ENCODE data around the gene SCAF8.
"Not testable (repeated sequence)": the region's sequence is repeated elsewhere in the genome, so short reads cannot be mapped to it uniquely, and the experiment has no call there.

The SCAF8 gene

GRCh38 chr6:154786144-154786868 is 53.1 kb downstream of the SCAF8 start:
- DNase-seq, result no peak

- no peak for DNase-seq
Observed at GRCh38 chr6:154791556-154792317, 58.5 kb downstream of the SCAF8 start.

GRCh38 chr6:154792325-154792724 is 59.1 kb downstream of the SCAF8 start:
- no peak for DNase-seq

- DNase-seq, result no peak
Observed at GRCh38 chr6:154792761-154793160, 59.5 kb downstream of the SCAF8 start.

GRCh38 chr6:154796484-154796883 is 63.3 kb downstream of the SCAF8 start:
- no peak for DNase-seq

- DNase-seq, result no peak
Observed at GRCh38 chr6:154797857-154798256, 64.6 kb downstream of the SCAF8 start.

GRCh38 chr6:154800338-154800737 is 67.1 kb downstream of the SCAF8 start:
- no peak for DNase-seq

- no peak for DNase-seq
Observed at GRCh38 chr6:154805288-154805911, 72.2 kb downstream of the SCAF8 start.

- DNase-seq, result no peak
Observed at GRCh38 chr6:154806804-154807203, 73.6 kb downstream of the SCAF8 start.

- not testable (repeated sequence) for DNase-seq
Observed at GRCh38 chr6:154811663-154812062, 78.4 kb downstream of the SCAF8 start.

- no peak for DNase-seq
Observed at GRCh38 chr6:154814063-154814462, 80.8 kb downstream of the SCAF8 start.

GRCh38 chr6:154815938-154816820 is 83.0 kb downstream of the SCAF8 start:
- DNase-seq, result no peak

- no peak for DNase-seq
Observed at GRCh38 chr6:154821099-154821498, 87.9 kb downstream of the SCAF8 start.

GRCh38 chr6:154821638-154822037 is 88.4 kb downstream of the SCAF8 start:
- no peak for DNase-seq

- no peak for DNase-seq
Observed at GRCh38 chr6:154822947-154823558, 89.8 kb downstream of the SCAF8 start.

GRCh38 chr6:154824076-154824475 is 90.9 kb downstream of the SCAF8 start:
- DNase-seq, result no peak

- DNase-seq, result no peak
Observed at GRCh38 chr6:154829970-154830369, 96.8 kb downstream of the SCAF8 start.

- DNase-seq, result no peak
Observed at GRCh38 chr6:154830771-154831170, 97.6 kb downstream of the SCAF8 start.

GRCh38 chr6:154835307-154835706 is 102.1 kb downstream of the SCAF8 start:
- DNase-seq, result no peak

- no peak for DNase-seq
Observed at GRCh38 chr6:154839546-154839945, 106.3 kb downstream of the SCAF8 start.

GRCh38 chr6:154840363-154840762 is 107.1 kb downstream of the SCAF8 start:
- no peak for DNase-seq

- DNase-seq, result no peak
Observed at GRCh38 chr6:154841109-154841508, 107.9 kb downstream of the SCAF8 start.

Measured in activated gamma-delta T cell treated with Interleukin-2 at 50 U/mL for 16 hours (primary cell).